ENCODE data around the gene MED16.

MED16 gene, protein sequence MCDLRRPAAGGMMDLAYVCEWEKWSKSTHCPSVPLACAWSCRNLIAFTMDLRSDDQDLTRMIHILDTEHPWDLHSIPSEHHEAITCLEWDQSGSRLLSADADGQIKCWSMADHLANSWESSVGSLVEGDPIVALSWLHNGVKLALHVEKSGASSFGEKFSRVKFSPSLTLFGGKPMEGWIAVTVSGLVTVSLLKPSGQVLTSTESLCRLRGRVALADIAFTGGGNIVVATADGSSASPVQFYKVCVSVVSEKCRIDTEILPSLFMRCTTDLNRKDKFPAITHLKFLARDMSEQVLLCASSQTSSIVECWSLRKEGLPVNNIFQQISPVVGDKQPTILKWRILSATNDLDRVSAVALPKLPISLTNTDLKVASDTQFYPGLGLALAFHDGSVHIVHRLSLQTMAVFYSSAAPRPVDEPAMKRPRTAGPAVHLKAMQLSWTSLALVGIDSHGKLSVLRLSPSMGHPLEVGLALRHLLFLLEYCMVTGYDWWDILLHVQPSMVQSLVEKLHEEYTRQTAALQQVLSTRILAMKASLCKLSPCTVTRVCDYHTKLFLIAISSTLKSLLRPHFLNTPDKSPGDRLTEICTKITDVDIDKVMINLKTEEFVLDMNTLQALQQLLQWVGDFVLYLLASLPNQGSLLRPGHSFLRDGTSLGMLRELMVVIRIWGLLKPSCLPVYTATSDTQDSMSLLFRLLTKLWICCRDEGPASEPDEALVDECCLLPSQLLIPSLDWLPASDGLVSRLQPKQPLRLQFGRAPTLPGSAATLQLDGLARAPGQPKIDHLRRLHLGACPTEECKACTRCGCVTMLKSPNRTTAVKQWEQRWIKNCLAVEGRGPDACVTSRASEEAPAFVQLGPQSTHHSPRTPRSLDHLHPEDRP

DNA sequence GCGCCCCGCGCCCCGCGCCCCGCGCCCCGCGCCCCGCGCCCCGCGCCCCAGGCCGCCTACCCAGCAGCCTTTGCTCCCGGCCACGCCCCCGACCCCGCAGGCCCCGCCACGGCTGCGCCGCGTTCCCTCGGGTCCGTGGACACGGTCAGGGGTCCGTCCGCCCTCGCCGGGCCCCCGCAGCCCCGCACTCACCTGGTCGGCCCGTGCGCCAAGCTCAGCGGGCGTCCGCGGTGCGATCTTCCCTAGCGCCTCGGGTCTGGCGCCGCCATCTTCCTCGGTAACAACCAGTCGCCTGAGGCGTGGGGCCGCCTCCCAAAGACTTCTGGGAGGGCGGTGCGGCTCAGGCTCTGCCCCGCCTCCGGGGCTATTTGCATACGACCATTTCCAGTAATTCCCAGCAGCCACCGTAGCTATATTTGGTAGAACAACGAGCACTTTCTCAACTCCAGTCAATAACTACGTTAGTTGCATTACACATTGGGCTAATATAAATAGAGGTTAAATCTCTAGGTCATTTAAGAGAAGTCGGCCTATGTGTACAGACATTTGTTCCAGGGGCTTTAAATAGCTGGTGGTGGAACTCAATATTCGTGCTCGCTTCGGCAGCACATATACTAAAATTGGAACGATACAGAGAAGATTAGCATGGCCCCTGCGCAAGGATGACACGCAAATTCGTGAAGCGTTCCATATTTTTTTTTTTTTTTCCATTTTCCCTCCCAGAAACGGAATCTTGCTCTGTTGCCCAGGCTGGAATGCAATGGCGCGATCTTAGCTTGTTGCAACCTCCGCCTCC lies at the start of gene MED16, which contains the start of gene RNU6-9:
MED16 (minus strand) TSS at position 294 of the 796 bp plus-strand sequence. CDS start 2,056 bp downstream, outside the sequence.
RNU6-9 (plus strand) TSS at position 591 of the 796 bp plus-strand sequence.
- Mint-ChIP-seq H3K36me3 (peaks cover 11% of the 10 kb centered on the region), H3K9me3 (no peaks in the 10 kb centered on the region), H3K4me1 (peaks cover 23% of the 10 kb centered on the region), H3K4me3 (peak within 1 kb of the TSS; percentile 89), H3K27me3 (no peaks in the 10 kb centered on the region), H3K27ac (peak within 1 kb of the TSS; percentile 100)
- peak; percentile 89 to 92 for DNase-seq (ENCODE audit: low spot score in 2 of 2)
- peak; percentile 80 for ATAC-seq (ENCODE audit: low read depth)

- H3K9me3 Mint-ChIP-seq = no peaks in the 10 kb centered on the region
- H3K4me3 Mint-ChIP-seq = no peak overlapping the region
- no peak for ATAC-seq (ENCODE audit: low read depth)
- no peak for DNase-seq (ENCODE audit: low spot score in 2 of 2)
- no peak overlapping the region for H3K27ac Mint-ChIP-seq
- H3K4me1 Mint-ChIP-seq = peaks cover 27% of the 10 kb centered on the region
- H3K27me3 Mint-ChIP-seq = no peaks in the 10 kb centered on the region
- H3K36me3 Mint-ChIP-seq = peaks cover 5% of the 10 kb centered on the region
These were observed 49.2 kb upstream of the MED16 start for GRCh38 chr19:942133-942645.

- H3K9me3 Mint-ChIP-seq = no peaks in the 10 kb centered on the region
- H3K27me3 Mint-ChIP-seq = no peaks in the 10 kb centered on the region
- H3K4me1 Mint-ChIP-seq = peaks cover 30% of the 10 kb centered on the region
- no peak for DNase-seq (ENCODE audit: low spot score in 2 of 2)
- H3K4me3 Mint-ChIP-seq = peak overlapping the region; percentile 84
- ATAC-seq (ENCODE audit: low read depth) = peak; percentile 8
- H3K27ac Mint-ChIP-seq = peak overlapping the region; percentile 74
- peaks cover 7% of the 10 kb centered on the region for H3K36me3 Mint-ChIP-seq
These were observed 48.5 kb upstream of the MED16 start for GRCh38 chr19:941292-942132.

DNA sequence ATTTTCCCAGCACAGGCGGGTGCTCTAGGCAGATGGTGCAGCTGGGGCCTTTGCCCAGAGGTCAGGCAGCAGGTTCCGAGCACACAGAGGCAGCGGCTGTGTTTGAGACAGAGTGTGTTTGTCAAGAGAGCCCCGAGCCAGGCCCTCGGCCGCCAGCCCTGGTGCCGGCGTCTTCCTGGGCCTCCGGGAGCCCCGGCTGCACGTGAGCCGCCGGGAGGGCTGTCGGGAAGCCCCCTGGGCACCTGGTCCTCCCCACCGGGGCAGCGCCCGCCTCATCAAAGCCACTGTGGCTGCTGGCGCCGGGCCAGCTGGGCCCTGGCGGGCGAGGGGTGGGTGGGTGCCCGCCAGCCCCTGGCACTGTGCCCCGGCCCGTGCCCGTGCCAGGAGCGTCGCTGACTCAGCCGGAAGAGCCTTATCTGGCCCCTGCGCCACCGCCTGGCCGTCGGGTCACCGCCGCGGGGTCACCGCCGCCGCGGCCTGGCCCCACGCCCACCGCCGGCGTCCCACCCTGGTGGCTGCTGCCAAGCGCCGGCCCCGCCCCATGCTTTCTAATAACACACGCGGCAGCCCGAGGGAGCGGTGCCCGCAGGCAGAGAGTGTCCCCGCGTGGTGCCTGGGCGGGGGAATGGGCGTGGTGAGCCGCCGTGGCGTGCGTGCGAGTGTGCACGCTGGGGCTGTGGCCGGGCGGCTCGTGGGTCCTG lies 47.8 kb upstream of the MED16 start:
- Mint-ChIP-seq H3K36me3 (peaks cover 7% of the 10 kb centered on the region), H3K4me1 (peaks cover 30% of the 10 kb centered on the region), H3K9me3 (no peaks in the 10 kb centered on the region), H3K4me3 (peak overlapping the region; percentile 84), H3K27me3 (no peaks in the 10 kb centered on the region), H3K27ac (peak overlapping the region; percentile 74)
- ATAC-seq (ENCODE audit: low read depth) (peak; percentile 70), DNase-seq (ENCODE audit: low spot score in 2 of 2) (peak; percentile 46 to 60)

DNA sequence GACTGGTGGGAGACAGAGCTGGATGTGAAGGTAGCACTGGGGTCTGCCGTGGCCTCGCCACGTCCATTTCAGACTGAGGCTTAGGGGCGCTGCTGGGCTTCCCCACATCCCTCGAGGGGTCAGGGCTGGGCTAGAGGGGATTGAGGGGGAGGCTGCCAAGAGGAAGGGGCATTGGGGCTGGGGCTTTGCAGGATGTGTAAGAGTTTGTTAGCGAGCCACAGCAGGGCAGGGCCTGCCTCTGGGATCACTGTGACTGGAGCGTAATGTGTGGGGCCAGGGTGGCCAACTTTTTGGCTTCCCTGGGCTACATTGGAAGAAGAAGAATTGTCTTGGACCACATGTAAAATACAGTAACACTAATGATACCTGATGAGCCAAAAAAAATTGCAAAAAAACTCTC lies 46.9 kb upstream of the MED16 start:
- H3K9me3 Mint-ChIP-seq = no peaks in the 10 kb centered on the region
- H3K27ac Mint-ChIP-seq = peak overlapping the region; percentile 70
- H3K36me3 Mint-ChIP-seq = peaks cover 7% of the 10 kb centered on the region
- H3K4me3 Mint-ChIP-seq = peak overlapping the region; percentile 79
- ATAC-seq (ENCODE audit: low read depth) = no peak
- H3K4me1 Mint-ChIP-seq = peaks cover 28% of the 10 kb centered on the region
- no peaks in the 10 kb centered on the region for H3K27me3 Mint-ChIP-seq
- no peak for DNase-seq (ENCODE audit: low spot score in 2 of 2)

DNA sequence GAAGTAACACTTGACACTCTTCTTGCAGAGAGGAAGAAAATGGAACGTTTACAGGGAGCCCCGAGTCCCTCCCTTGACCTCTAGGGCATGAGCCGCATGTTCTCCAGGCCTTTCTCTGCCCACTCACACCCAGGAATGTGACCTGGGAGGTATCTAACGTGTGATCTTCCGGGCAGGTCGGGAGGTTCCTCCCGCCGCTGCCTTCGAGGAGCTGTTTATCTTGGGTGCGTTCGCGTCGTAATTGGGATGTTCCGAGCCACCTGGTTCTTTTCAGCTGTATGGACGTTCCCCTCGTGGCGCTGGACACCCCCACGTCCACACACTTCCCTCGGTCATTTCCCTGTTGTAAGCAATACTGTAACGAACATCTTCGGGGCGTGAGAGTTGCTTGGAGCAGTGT lies 46.5 kb upstream of the MED16 start:
- H3K27me3 Mint-ChIP-seq = no peaks in the 10 kb centered on the region
- peak overlapping the region; percentile 70 for H3K27ac Mint-ChIP-seq
- H3K9me3 Mint-ChIP-seq = no peaks in the 10 kb centered on the region
- ATAC-seq (ENCODE audit: low read depth) = no peak
- peaks cover 24% of the 10 kb centered on the region for H3K4me1 Mint-ChIP-seq
- H3K36me3 Mint-ChIP-seq = peaks cover 7% of the 10 kb centered on the region
- peak overlapping the region; percentile 79 for H3K4me3 Mint-ChIP-seq
- no peak for DNase-seq (ENCODE audit: low spot score in 2 of 2)

DNA sequence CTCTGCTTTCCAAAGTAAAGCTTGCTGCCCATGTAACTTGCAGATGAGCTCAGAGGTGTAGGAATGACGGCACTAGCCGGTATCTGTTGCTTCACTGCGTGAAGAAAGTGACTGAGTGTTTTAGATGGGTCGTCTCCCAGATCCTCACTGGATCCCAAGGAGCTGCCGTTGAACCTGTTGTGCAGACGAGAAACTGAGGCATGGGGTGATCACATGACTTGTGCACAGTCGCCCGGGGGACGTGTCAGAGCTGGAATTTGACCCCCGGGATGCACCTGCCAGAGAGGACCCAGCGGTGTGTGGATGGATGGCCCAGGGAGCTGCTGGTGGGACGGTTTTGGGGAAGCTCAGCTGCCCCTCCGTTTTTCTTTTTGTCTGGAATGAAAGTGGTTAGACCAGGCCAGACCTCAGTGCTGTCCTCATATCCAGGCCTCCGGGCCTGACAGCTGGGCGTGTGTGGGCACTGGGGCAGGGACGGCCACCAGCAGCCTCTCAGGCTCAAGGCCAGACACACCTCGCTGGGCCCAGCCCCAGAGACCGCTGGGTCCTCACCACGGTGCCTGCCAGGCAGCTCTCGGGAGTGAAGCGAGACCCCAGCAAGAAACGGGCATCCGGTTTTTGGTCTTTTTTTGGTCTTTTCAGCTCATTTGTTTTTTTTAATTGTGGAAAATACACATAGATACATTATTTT lies 45.4 kb upstream of the MED16 start:
- H3K27me3 Mint-ChIP-seq = no peaks in the 10 kb centered on the region
- peaks cover 22% of the 10 kb centered on the region for H3K4me1 Mint-ChIP-seq
- no peaks in the 10 kb centered on the region for H3K9me3 Mint-ChIP-seq
- no peak for DNase-seq (ENCODE audit: low spot score in 2 of 2)
- no peak overlapping the region for H3K4me3 Mint-ChIP-seq
- no peak for ATAC-seq (ENCODE audit: low read depth)
- H3K27ac Mint-ChIP-seq = peak overlapping the region; percentile 53
- H3K36me3 Mint-ChIP-seq = peaks cover 6% of the 10 kb centered on the region

DNA sequence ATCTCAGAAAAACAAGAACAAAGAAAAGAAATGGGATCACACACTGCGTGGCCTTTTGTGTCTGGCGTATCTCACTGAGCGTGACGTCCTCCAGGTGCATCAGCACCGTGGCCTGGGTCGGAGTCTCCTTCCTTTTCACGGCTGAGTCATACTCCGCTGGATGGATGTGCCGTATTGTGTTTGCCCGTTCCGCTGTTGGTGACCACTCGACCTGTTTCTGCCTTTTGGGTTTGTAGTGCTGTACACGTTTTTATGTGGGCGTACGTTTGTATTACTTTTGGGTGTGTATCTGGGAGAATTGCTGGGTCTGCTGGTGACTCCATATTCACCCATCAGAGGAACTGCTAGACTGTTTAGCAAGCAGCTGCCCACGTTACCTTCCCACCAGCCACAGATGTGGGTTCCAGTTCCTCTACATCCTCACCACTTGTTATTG lies 44.3 kb upstream of the MED16 start:
- no peak overlapping the region for H3K4me3 Mint-ChIP-seq
- DNase-seq (ENCODE audit: low spot score in 2 of 2) (no peak), ATAC-seq (ENCODE audit: low read depth) (peak; percentile 20)
- no peaks in the 10 kb centered on the region for H3K9me3 Mint-ChIP-seq
- peaks cover 29% of the 10 kb centered on the region for H3K4me1 Mint-ChIP-seq
- H3K27me3 Mint-ChIP-seq = no peaks in the 10 kb centered on the region
- peak overlapping the region; percentile 85 for H3K27ac Mint-ChIP-seq
- H3K36me3 Mint-ChIP-seq = peaks cover 6% of the 10 kb centered on the region

DNA sequence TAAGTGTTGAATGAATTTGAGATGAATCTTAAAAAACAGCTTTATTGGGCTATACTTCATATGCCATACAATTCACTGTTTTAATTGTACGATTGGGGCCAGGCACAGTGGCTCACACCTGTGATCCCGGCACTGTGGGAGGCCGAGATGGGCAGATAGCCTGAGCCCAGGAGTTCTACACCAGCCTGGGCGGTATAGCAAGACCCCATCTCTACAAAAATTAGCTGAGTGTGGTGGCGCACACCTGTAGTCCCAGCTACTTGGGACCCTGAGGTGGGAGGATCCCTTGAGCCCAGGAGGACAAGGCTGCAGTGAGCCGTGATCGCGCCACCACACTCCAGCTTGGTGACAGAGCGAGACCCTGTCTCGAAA lies 43.2 kb upstream of the MED16 start:
- Mint-ChIP-seq H3K9me3 (no peaks in the 10 kb centered on the region), H3K4me1 (peaks cover 25% of the 10 kb centered on the region), H3K27ac (no peak overlapping the region), H3K4me3 (no peak overlapping the region), H3K27me3 (no peaks in the 10 kb centered on the region), H3K36me3 (peaks cover 6% of the 10 kb centered on the region)
- ATAC-seq (ENCODE audit: low read depth) = no peak
- DNase-seq (ENCODE audit: low spot score in 2 of 2) = no peak

DNA sequence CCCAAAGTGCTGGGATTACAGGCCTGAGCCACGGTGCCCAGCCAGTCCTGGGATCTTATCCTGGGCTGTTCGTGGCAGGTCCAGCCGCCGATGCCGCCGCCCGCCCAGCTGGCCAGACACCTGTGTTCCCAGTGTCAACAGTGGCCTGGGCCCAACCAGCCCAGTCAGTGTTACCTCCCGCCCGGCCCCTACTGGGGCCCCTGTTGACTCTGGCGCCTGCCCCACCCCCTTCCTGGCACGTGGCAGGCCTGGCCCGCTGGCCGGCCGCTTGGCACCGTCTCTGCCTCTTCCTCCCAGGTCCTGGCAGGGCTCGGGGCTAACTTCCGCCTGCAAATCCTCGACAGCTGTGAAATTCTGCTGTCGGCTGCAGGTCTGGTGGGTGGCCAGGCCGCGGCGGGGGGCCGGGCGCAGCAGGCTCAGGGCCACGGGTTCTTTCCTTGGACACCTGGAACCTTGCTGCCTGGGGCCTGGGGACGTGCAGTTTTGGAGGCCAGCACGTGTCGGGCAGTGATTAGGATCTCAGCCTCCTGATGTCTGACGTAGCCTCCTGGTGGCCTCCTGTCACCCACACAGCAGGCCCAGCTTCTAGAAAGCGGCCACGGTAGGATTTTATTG lies 42.0 kb upstream of the MED16 start:
- H3K4me1 Mint-ChIP-seq = peaks cover 21% of the 10 kb centered on the region
- H3K4me3 Mint-ChIP-seq = no peak overlapping the region
- H3K27ac Mint-ChIP-seq = no peak overlapping the region
- no peaks in the 10 kb centered on the region for H3K27me3 Mint-ChIP-seq
- ATAC-seq (ENCODE audit: low read depth) = peak; percentile 23
- H3K9me3 Mint-ChIP-seq = no peaks in the 10 kb centered on the region
- H3K36me3 Mint-ChIP-seq = peaks cover 6% of the 10 kb centered on the region
- no peak for DNase-seq (ENCODE audit: low spot score in 2 of 2)

- DNase-seq (ENCODE audit: low spot score in 2 of 2) = no peak
- Mint-ChIP-seq H3K36me3 (peaks cover 6% of the 10 kb centered on the region), H3K4me3 (no peak overlapping the region), H3K27ac (no peak overlapping the region), H3K27me3 (no peaks in the 10 kb centered on the region), H3K9me3 (no peaks in the 10 kb centered on the region), H3K4me1 (peaks cover 17% of the 10 kb centered on the region)
- no peak for ATAC-seq (ENCODE audit: low read depth)
These were observed 41.3 kb upstream of the MED16 start for GRCh38 chr19:934197-934840.

All from memory B cell (primary cell).